GM12865 (cell line): ENCODE data around the gene HTRA3.

ENCODE experiments used
- DNase-seq: peaks from one replicate; pipeline ENCODE4 v3.0.0; 2010; ENCODE audit warnings: low read depth
- H3K4me3 ChIP-seq: 2 replicates; pipeline ENCODE4 v1.5.1; 2011; ENCODE audit warnings: mild to moderate bottlenecking, low read depth, low read length, control low read depth
- CTCF ChIP-seq: IDR thresholded peaks from 2 replicates; pipeline ENCODE4 v1.5.1; 2011; ENCODE audit warnings: low read length, control low read depth, low read depth, inconsistent platforms; ENCODE audit not compliant: insufficient read depth; ENCODE audit errors: missing control alignments

Gene HTRA3

GRCh38 chr4:8283161-8283560 lies 13.6 kb downstream of the HTRA3 start:
- no peak overlapping the region for H3K4me3 ChIP-seq
- no peak for TF ChIP-seq CTCF

GRCh38 chr4:8283631-8284121 lies 14.1 kb downstream of the HTRA3 start:
- no peak for TF ChIP-seq CTCF
- no peak overlapping the region for H3K4me3 ChIP-seq
- no peak for DNase-seq

More at GRCh38 chr4:8283161-8283560, 13.6 kb downstream of the HTRA3 start:
- no peak for DNase-seq

GRCh38 chr4:8284391-8284790 lies 14.8 kb downstream of the HTRA3 start:
- TF ChIP-seq CTCF: no peak
- DNase-seq: no peak

GRCh38 chr4:8285143-8285975 lies 15.8 kb downstream of the HTRA3 start:
- TF ChIP-seq CTCF: no peak
- no peak for DNase-seq
- no peak overlapping the region for H3K4me3 ChIP-seq

More at GRCh38 chr4:8284391-8284790, 14.8 kb downstream of the HTRA3 start:
- H3K4me3 ChIP-seq: no peak overlapping the region

GRCh38 chr4:8285976-8286718 lies 16.6 kb downstream of the HTRA3 start:
- DNase-seq: no peak
- TF ChIP-seq CTCF: no peak
- H3K4me3 ChIP-seq: no peak overlapping the region

- no peak overlapping the region for H3K4me3 ChIP-seq
- no peak for TF ChIP-seq CTCF
- DNase-seq: no peak
These were observed 17.3 kb downstream of the HTRA3 start for GRCh38 chr4:8286719-8287342.
